ENCODE results near the gene RAB7A. TPM values are rescaled to one million over a fixed set of nuclear protein-coding genes. Genes with fewer than 3 reads are reported as not detected.
"Not testable (repeated sequence)": the region's sequence is repeated elsewhere in the genome, so short reads cannot be mapped to it uniquely, and the experiment has no call there.

Gene RAB7A
- total RNA-seq, 3 donors from 2014 or later (not counting 1 experiment from before 2014, with no cell fraction given) = 218 to 233 (median 224) TPM

GRCh38 chr3:128725547-128726022, 398 bp upstream of the RAB7A start:
- intact Hi-C loops (cut with micrococcal nuclease) = loop anchor here (1.0 to 2.0 kb wide), 3 partner anchors 33 to 70 kb away; no protein-coding TSS in a partner anchor
- ATAC-seq (no peak), DNase-seq (no peak)
- peaks cover 23% of the 10 kb centered on the region for H3K4me1 ChIP-seq (ENCODE audit: control insufficient read depth, insufficient read depth, low read length)
- Mint-ChIP-seq H3K9me3 (no peaks in the 10 kb centered on the region), H3K4me1 (peaks cover 48 to 52% of the 10 kb centered on the region in 2 donors), H3K27me3 (ENCODE audit: low read depth in 2 of 2) (peaks cover 5 to 13% of the 10 kb centered on the region in 2 donors), H3K36me3 (no peaks in the 10 kb centered on the region), H3K27ac (peak overlapping the region; percentile 95 to 98), H3K4me3 (peak overlapping the region; percentile 99)
- 53% methylated on average over 7 of the region's 7 CpGs for WGBS (ENCODE audit: insufficient coverage)
- no peaks in the 10 kb centered on the region for H3K27me3 ChIP-seq (ENCODE audit: control insufficient read depth, insufficient read depth, low read length)
- H3K36me3 ChIP-seq (ENCODE audit: control insufficient read depth, insufficient read depth, low read length) = no peaks in the 10 kb centered on the region
- TF ChIP-seq CTCF (IDR thresholded peaks at IDR 0.05) = no peak
- H3K27ac ChIP-seq (ENCODE audit: low read length) = peak overlapping the region; percentile 75
- H3K9me3 ChIP-seq (ENCODE audit: control insufficient read depth, insufficient read depth, low read length) = no peaks in the 10 kb centered on the region
- peak overlapping the region; percentile 83 for H3K4me3 ChIP-seq (ENCODE audit: low read length)

GRCh38 chr3:128727059-128727458, 1.1 kb downstream of the RAB7A start:
- intact Hi-C loops (cut with micrococcal nuclease) = loop anchor here (2.0 kb wide), 1 partner anchor 32 kb away; no protein-coding TSS in a partner anchor
- WGBS (ENCODE audit: insufficient coverage) = 25% methylated on average over 4 of the region's 4 CpGs
- H3K4me3 Mint-ChIP-seq = peak overlapping the region; percentile 99
- Histone ChIP-seq H3K4me3 (ENCODE audit: low read length) (peak overlapping the region; percentile 83), H3K9me3 (ENCODE audit: control insufficient read depth, insufficient read depth, low read length) (no peaks in the 10 kb centered on the region), H3K4me1 (ENCODE audit: control insufficient read depth, insufficient read depth, low read length) (peaks cover 27% of the 10 kb centered on the region), H3K27ac (ENCODE audit: low read length) (peak overlapping the region; percentile 43), H3K27me3 (ENCODE audit: control insufficient read depth, insufficient read depth, low read length) (no peaks in the 10 kb centered on the region), H3K36me3 (ENCODE audit: control insufficient read depth, insufficient read depth, low read length) (no peaks in the 10 kb centered on the region)
- peaks cover 58 to 65% of the 10 kb centered on the region in 2 donors for H3K4me1 Mint-ChIP-seq
- H3K9me3 Mint-ChIP-seq = no peaks in the 10 kb centered on the region
- H3K36me3 Mint-ChIP-seq = no peaks in the 10 kb centered on the region
- TF ChIP-seq CTCF (IDR thresholded peaks at IDR 0.05) = no peak
- no peaks in the 10 kb centered on the region for H3K27me3 Mint-ChIP-seq (ENCODE audit: low read depth in 2 of 2)
- DNase-seq = no peak
- no peak for ATAC-seq
- H3K27ac Mint-ChIP-seq = peak overlapping the region; percentile 95 to 98

GRCh38 chr3:128727485-128727884, 1.5 kb downstream of the RAB7A start:
- Histone ChIP-seq H3K4me1 (ENCODE audit: control insufficient read depth, insufficient read depth, low read length) (peaks cover 32% of the 10 kb centered on the region), H3K27ac (ENCODE audit: low read length) (peak overlapping the region; percentile 43), H3K4me3 (ENCODE audit: low read length) (peak overlapping the region; percentile 83), H3K36me3 (ENCODE audit: control insufficient read depth, insufficient read depth, low read length) (no peaks in the 10 kb centered on the region), H3K27me3 (ENCODE audit: control insufficient read depth, insufficient read depth, low read length) (no peaks in the 10 kb centered on the region), H3K9me3 (ENCODE audit: control insufficient read depth, insufficient read depth, low read length) (no peaks in the 10 kb centered on the region)
- Mint-ChIP-seq H3K4me1 (peaks cover 62 to 69% of the 10 kb centered on the region in 2 donors), H3K36me3 (no peaks in the 10 kb centered on the region), H3K4me3 (peak overlapping the region; percentile 99), H3K27me3 (ENCODE audit: low read depth in 2 of 2) (no peaks in the 10 kb centered on the region), H3K27ac (peak overlapping the region; percentile 95 to 98), H3K9me3 (no peaks in the 10 kb centered on the region)
- intact Hi-C loops (cut with micrococcal nuclease) = loop anchor here (2.0 kb wide), 1 partner anchor 31 kb away; no protein-coding TSS in a partner anchor
- DNase-seq = no peak
- ATAC-seq = no peak
- 47% methylated on average over 6 of the region's 6 CpGs for WGBS (ENCODE audit: insufficient coverage)
- TF ChIP-seq CTCF (IDR thresholded peaks at IDR 0.05) = no peak

GRCh38 chr3:128727996-128728395, 2.0 kb downstream of the RAB7A start:
- H3K27ac ChIP-seq (ENCODE audit: low read length) = no peak overlapping the region
- H3K27ac Mint-ChIP-seq = peak overlapping the region; percentile 95 to 98
- H3K4me3 ChIP-seq (ENCODE audit: low read length) = no peak overlapping the region
- H3K9me3 ChIP-seq (ENCODE audit: control insufficient read depth, insufficient read depth, low read length) = no peaks in the 10 kb centered on the region
- no peaks in the 10 kb centered on the region for H3K9me3 Mint-ChIP-seq
- no peaks in the 10 kb centered on the region for H3K27me3 ChIP-seq (ENCODE audit: control insufficient read depth, insufficient read depth, low read length)
- ATAC-seq (no peak), DNase-seq (no peak)
- H3K4me1 ChIP-seq (ENCODE audit: control insufficient read depth, insufficient read depth, low read length) = peaks cover 34% of the 10 kb centered on the region
- H3K27me3 Mint-ChIP-seq (ENCODE audit: low read depth in 2 of 2) = no peaks in the 10 kb centered on the region
- TF ChIP-seq CTCF (IDR thresholded peaks at IDR 0.05) = no peak
- no peaks in the 10 kb centered on the region for H3K36me3 ChIP-seq (ENCODE audit: control insufficient read depth, insufficient read depth, low read length)
- H3K4me3 Mint-ChIP-seq = peak overlapping the region; percentile 99
- no peaks in the 10 kb centered on the region for H3K36me3 Mint-ChIP-seq
- 93% methylated on average over 2 of the region's 2 CpGs for WGBS (ENCODE audit: insufficient coverage)
- H3K4me1 Mint-ChIP-seq = peaks cover 67 to 74% of the 10 kb centered on the region in 2 donors
- intact Hi-C loops (cut with micrococcal nuclease) = loop anchor here (2.0 kb wide), 1 partner anchor 31 kb away; no protein-coding TSS in a partner anchor

- H3K27ac ChIP-seq (ENCODE audit: low read length); H3K9me3 ChIP-seq (ENCODE audit: control insufficient read depth, insufficient read depth, low read length); H3K27me3 ChIP-seq (ENCODE audit: control insufficient read depth, insufficient read depth, low read length); H3K36me3 ChIP-seq (ENCODE audit: control insufficient read depth, insufficient read depth, low read length); DNase-seq; ATAC-seq; H3K36me3 Mint-ChIP-seq; H3K9me3 Mint-ChIP-seq; H3K27me3 Mint-ChIP-seq (ENCODE audit: low read depth in 2 of 2); H3K4me3 ChIP-seq (ENCODE audit: low read length); intact Hi-C loops (cut with micrococcal nuclease): not testable (repeated sequence)
- WGBS (ENCODE audit: insufficient coverage) = 95% methylated on average over 13 of the region's 13 CpGs
- H3K4me1 Mint-ChIP-seq = peaks cover 73 to 79% of the 10 kb centered on the region in 2 donors
- peak overlapping the region; percentile 95 to 98 for H3K27ac Mint-ChIP-seq
- peak overlapping the region; percentile 62 for H3K4me3 Mint-ChIP-seq
- H3K4me1 ChIP-seq (ENCODE audit: control insufficient read depth, insufficient read depth, low read length) = peaks cover 34% of the 10 kb centered on the region
Measured at GRCh38 chr3:128728521-128728920, 2.5 kb downstream of the RAB7A start.
